Smooth muscle cell (in vitro differentiated cells): Measurements from ENCODE around the gene ERBIN. TPM values are rescaled to one million over a fixed set of nuclear protein-coding genes. Genes with fewer than 3 reads are reported as not detected.
"Not testable (repeated sequence)": the region's sequence is repeated elsewhere in the genome, so short reads cannot be mapped to it uniquely, and the experiment has no call there.

Experiments used
- DNase-seq: peaks from one replicate; lab custom pipeline; 2025; ENCODE audit not compliant: unreplicated experiment; lab: John Stamatoyannopoulos, UW
- H2AFZ ChIP-seq: fragments of 200-600 bp; sonication (generic); 2 replicates; pipeline ENCODE4 v1.6.0; 2016; ENCODE audit warnings: antibody characterized with exemption, low read depth, mild to moderate bottlenecking
- H3F3A ChIP-seq: fragments of 200-600 bp; sonication (generic); 2 replicates; pipeline ENCODE4 v1.6.0; 2017; ENCODE audit warnings: antibody characterized with exemption, low read depth
- H3K27ac ChIP-seq: fragments of 200-600 bp; sonication (generic); 2 replicates; pipeline ENCODE4 v1.5.1; 2016; ENCODE audit warnings: low read depth, mild to moderate bottlenecking
- H3K27me3 ChIP-seq: fragments of 200-600 bp; sonication (generic); 2 replicates; pipeline ENCODE4 v1.6.1; 2016; ENCODE audit warnings: low read depth, mild to moderate bottlenecking
- H3K36me3 ChIP-seq: fragments of 200-600 bp; sonication (generic); 2 replicates; pipeline ENCODE4 v1.5.1; 2016; ENCODE audit warnings: low read depth
- H3K4me1 ChIP-seq: fragments of 200-600 bp; sonication (generic); 2 replicates; pipeline ENCODE4 v1.5.1; 2016; ENCODE audit warnings: low read depth
- H3K4me2 ChIP-seq: fragments of 200-600 bp; sonication (generic); 2 replicates; pipeline ENCODE4 v1.6.0; 2016; ENCODE audit warnings: mild to moderate bottlenecking
- H3K4me3 ChIP-seq: fragments of 200-600 bp; sonication (generic); 2 replicates; pipeline ENCODE4 v1.5.1; 2016; ENCODE audit warnings: mild to moderate bottlenecking
- H3K79me2 ChIP-seq: fragments of 200-600 bp; sonication (generic); 2 replicates; pipeline ENCODE4 v1.6.0; 2016; ENCODE audit warnings: low read depth, mild to moderate bottlenecking
- H3K9ac ChIP-seq: fragments of 200-600 bp; sonication (generic); 2 replicates; pipeline ENCODE4 v1.6.0; 2016; ENCODE audit warnings: low read depth
- H3K9me3 ChIP-seq: fragments of 200-600 bp; sonication (generic); replicated peaks from 2 replicates; pipeline ENCODE4 v1.5.1; 2016; ENCODE audit warnings: low read depth
- H4K20me1 ChIP-seq: fragments of 200-600 bp; sonication (generic); 2 replicates; pipeline ENCODE4 v1.6.0; 2016; ENCODE audit warnings: low read depth
- WGBS: methylation state at CpG from one replicate; pipeline ENCODE4 v1.1.7; 2016; ENCODE audit warnings: low lambda C conversion rate; 5-methylcytosine and 5-hydroxymethylcytosine counted together
- polyA plus RNA-seq: library from polyadenylated mRNA; unstranded; fragments of >200 nt; fragmentation: Nextera tagmentation; extraction: Ambion mirVana; gene quantifications from 2 replicates; pipeline ENCODE4 v1.2.1, GENCODE V29; 2016
- total RNA-seq: library from RNA; depleted of rRNA; stranded (reverse); fragments of >200 nt; gene quantifications from 2 replicates; pipeline ENCODE4 v1.2.3, GENCODE V29; 2014
- TF ChIP-seq, protein P1 (sequence below): fragments of 200-600 bp; sonication (generic); IDR thresholded peaks from 2 replicates; pipeline ENCODE4 v1.5.1; 2017; ENCODE audit warnings: borderline replicate concordance, mild to moderate bottlenecking, antibody characterized with exemption; ENCODE audit not compliant: insufficient read depth, poor library complexity, severe bottlenecking

ERBIN gene
- total and polyA plus RNA-seq, 2 experiments from 2014 or later = 16.8 to 75.8 TPM

DNA sequence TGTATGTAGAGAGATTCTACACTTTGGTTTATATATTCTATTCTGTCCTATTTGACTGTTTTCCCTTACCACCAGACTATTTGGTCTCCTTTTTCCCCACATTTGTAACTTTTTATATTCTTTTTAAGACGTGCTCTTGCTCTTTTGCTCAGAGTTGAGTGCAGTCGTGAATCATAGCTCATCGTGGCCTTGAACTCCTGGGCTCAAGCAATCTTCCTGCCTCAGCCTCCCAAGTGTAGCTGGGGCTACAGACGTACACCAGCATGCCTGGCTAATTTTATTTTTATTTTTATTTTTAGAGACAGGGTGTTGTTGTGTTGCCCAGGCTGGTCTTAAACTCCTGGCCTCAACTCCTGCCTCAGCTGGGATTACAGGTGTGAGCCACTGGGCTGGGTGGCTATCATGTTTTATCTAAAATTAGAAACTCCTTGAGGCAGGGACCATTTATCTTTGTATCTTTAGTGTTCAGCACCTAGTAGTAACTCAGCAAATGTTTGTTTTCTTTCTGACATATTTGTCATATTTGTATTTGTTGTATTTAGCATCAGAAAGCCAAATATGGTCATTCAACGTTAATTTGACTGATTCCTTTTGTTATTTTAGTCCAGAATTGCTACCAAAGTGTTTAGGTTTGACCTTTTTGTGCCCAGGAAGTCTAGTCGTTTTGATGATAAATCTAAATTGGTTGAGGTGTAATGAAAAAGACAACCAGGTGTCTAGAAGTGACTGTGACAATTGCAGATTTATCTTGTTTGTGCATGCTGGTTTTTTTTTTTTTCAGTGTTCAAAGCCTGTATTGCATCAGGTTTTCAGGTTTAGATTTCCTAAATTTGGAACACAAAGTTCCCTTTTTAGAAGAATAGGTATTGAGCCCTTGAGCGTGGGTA lies 44.3 kb downstream of the ERBIN start:
- Histone ChIP-seq H3K9ac (no peak overlapping the region), H3K4me2 (no peak overlapping the region), H2AFZ (no peak overlapping the region), H3K27ac (no peak overlapping the region), H3K9me3 (no peaks in the 10 kb centered on the region), H3K79me2 (peaks cover 100% of the 10 kb centered on the region), H3K27me3 (no peaks in the 10 kb centered on the region), H3K4me3 (no peak overlapping the region), H4K20me1 (peaks cover 100% of the 10 kb centered on the region), H3K4me1 (peaks cover 6% of the 10 kb centered on the region), H3F3A (no peaks in the 10 kb centered on the region), H3K36me3 (no peaks in the 10 kb centered on the region)
- 87% methylated on average over 7 of the region's 7 CpGs for WGBS
- DNase-seq = no peak
- TF ChIP-seq, protein P1, sequence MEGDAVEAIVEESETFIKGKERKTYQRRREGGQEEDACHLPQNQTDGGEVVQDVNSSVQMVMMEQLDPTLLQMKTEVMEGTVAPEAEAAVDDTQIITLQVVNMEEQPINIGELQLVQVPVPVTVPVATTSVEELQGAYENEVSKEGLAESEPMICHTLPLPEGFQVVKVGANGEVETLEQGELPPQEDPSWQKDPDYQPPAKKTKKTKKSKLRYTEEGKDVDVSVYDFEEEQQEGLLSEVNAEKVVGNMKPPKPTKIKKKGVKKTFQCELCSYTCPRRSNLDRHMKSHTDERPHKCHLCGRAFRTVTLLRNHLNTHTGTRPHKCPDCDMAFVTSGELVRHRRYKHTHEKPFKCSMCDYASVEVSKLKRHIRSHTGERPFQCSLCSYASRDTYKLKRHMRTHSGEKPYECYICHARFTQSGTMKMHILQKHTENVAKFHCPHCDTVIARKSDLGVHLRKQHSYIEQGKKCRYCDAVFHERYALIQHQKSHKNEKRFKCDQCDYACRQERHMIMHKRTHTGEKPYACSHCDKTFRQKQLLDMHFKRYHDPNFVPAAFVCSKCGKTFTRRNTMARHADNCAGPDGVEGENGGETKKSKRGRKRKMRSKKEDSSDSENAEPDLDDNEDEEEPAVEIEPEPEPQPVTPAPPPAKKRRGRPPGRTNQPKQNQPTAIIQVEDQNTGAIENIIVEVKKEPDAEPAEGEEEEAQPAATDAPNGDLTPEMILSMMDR = no peak

DNA sequence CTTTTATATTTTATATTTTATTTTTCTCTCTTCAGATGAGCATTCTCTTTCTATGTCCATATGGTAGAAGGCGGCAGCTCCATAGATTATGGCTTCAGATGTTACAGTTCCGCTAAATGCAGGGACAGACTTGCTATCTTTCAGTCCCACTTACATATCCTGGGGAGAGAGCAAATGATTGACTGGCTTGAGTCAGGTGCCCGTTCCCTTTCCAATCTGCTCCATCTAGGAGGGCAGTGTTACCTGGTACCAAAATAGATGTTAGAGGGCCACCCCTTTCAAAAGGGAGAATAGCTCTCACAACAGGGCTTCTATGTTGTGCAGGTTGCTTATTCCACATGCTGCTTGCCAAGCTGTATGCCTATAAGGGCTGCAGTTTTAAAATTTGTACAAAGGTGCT lies 45.3 kb downstream of the ERBIN start:
- TF ChIP-seq, protein P1 = no peak
- Histone ChIP-seq H3K4me3 (no peak overlapping the region), H4K20me1 (peaks cover 96% of the 10 kb centered on the region), H3K4me2 (no peak overlapping the region), H3K79me2 (peaks cover 98% of the 10 kb centered on the region), H3K9ac (no peak overlapping the region), H3K36me3 (no peaks in the 10 kb centered on the region), H3F3A (no peaks in the 10 kb centered on the region), H3K4me1 (peaks cover 6% of the 10 kb centered on the region), H3K27ac (no peak overlapping the region), H3K9me3 (no peaks in the 10 kb centered on the region), H3K27me3 (no peaks in the 10 kb centered on the region), H2AFZ (no peak overlapping the region)
- DNase-seq = no peak
- WGBS = 97% methylated on average over 3 of the region's 3 CpGs

DNA sequence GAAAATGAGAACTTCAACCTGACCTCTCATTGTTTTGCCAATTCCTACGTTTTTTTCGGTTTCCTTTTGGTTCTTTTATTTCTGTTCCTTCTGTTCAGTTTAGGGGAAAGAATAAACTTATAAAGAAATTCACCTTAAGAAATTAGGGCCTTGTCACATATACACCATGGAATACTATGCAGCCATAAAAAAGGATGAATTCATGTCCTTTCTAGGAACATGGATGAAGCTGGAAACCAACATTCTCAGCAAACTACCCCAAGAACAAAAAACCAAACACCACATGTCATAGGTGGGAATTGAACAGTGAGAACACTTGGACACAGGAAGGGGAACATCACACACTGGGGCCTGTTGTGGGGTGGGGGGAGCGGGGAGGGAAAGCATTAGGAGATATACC lies 46.5 kb downstream of the ERBIN start:
- not testable (repeated sequence) for H3F3A ChIP-seq, H3K36me3 ChIP-seq, H3K9ac ChIP-seq, H3K4me2 ChIP-seq, H3K27me3 ChIP-seq, DNase-seq, H3K9me3 ChIP-seq, H3K27ac ChIP-seq, H3K4me1 ChIP-seq, H2AFZ ChIP-seq, H3K4me3 ChIP-seq
- Histone ChIP-seq H4K20me1 (peaks cover 85% of the 10 kb centered on the region), H3K79me2 (peaks cover 86% of the 10 kb centered on the region)
- 98% methylated on average over 3 of the region's 3 CpGs for WGBS

DNA sequence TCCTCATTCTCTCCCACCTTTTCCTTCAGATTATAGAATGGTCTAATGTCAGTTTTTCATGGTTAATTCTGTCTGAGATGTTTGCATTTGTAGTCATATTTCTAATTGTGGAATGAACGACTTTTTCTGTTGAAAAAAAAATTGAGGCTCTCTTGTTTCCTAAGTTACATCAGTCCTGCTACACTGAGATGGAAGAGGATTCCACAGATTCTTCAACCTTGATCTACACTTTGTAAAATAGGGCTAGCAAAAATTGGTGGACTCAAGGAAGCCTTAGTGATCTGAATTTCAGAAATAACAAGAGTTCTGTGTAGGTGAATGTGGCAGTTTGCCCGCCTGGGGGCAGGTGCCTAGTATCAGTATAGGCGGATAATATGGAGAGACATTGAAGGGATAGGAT lies 51.9 kb downstream of the ERBIN start:
- WGBS = 99% methylated on average over 3 of the region's 3 CpGs
- no peaks in the 10 kb centered on the region for H3K27me3 ChIP-seq
- TF ChIP-seq, protein P1 = no peak
- no peak overlapping the region for H3K4me3 ChIP-seq
- H3K4me2 ChIP-seq = no peak overlapping the region
- H3K27ac ChIP-seq = no peak overlapping the region
- H3K9ac ChIP-seq = no peak overlapping the region
- H3K4me1 ChIP-seq = peaks cover 13% of the 10 kb centered on the region
- no peaks in the 10 kb centered on the region for H3F3A ChIP-seq
- peaks cover 83% of the 10 kb centered on the region for H4K20me1 ChIP-seq
- no peaks in the 10 kb centered on the region for H3K36me3 ChIP-seq
- H2AFZ ChIP-seq = no peak overlapping the region
- peaks cover 86% of the 10 kb centered on the region for H3K79me2 ChIP-seq
- no peaks in the 10 kb centered on the region for H3K9me3 ChIP-seq
- DNase-seq = no peak
